NCI-H510A treated with DMSO at 0.1 percent for 48 hours (cell line): ENCODE measurements around the gene SRP72.
"Not testable (repeated sequence)": the region's sequence is repeated elsewhere in the genome, so short reads cannot be mapped to it uniquely, and the experiment has no call there.

Source experiments
- DNase-seq: peaks from one replicate; lab custom pipeline; 2025; lab: John Stamatoyannopoulos, UW

Gene SRP72

GRCh38 chr4:56467284-56468096 is at the start of gene SRP72:
Gene SRP72, plus strand, starts transcription at chr4:56467617. Its CDS starts 19 bp downstream, at chr4:56467636.
- peak; percentile 89 for DNase-seq

- no peak for DNase-seq
Observed at GRCh38 chr4:56424176-56424575, 43.2 kb upstream of the SRP72 start.

GRCh38 chr4:56424697-56425514 is 42.5 kb upstream of the SRP72 start:
- DNase-seq = peak; percentile 25

GRCh38 chr4:56425518-56425917 is 41.9 kb upstream of the SRP72 start:
- no peak for DNase-seq

GRCh38 chr4:56426273-56426672 is 41.1 kb upstream of the SRP72 start:
- DNase-seq = no peak

GRCh38 chr4:56427179-56427578 is 40.2 kb upstream of the SRP72 start:
- DNase-seq = no peak

GRCh38 chr4:56430203-56430602 is 37.2 kb upstream of the SRP72 start:
- no peak for DNase-seq

GRCh38 chr4:56433280-56433679 is 34.1 kb upstream of the SRP72 start:
- no peak for DNase-seq

- DNase-seq = peak; percentile 89
Observed at GRCh38 chr4:56434599-56435139, 32.7 kb upstream of the SRP72 start.

GRCh38 chr4:56435140-56435926 is 32.1 kb upstream of the SRP72 start, which contains the start of gene PPAT:
Gene PPAT, minus strand, starts transcription at chr4:56435615. Its CDS starts 138 bp downstream, at chr4:56435477.
- DNase-seq = peak; percentile 98

GRCh38 chr4:56438766-56439165 is 28.7 kb upstream of the SRP72 start:
- no peak for DNase-seq

- DNase-seq = no peak
Observed at GRCh38 chr4:56440983-56441382, 26.4 kb upstream of the SRP72 start.

- DNase-seq = no peak
Observed at GRCh38 chr4:56444719-56445118, 22.7 kb upstream of the SRP72 start.

GRCh38 chr4:56445699-56446098 is 21.7 kb upstream of the SRP72 start:
- no peak for DNase-seq

- no peak for DNase-seq
Observed at GRCh38 chr4:56448301-56448700, 19.1 kb upstream of the SRP72 start.

- DNase-seq = not testable (repeated sequence)
Observed at GRCh38 chr4:56449475-56449874, 17.9 kb upstream of the SRP72 start.

- no peak for DNase-seq
Observed at GRCh38 chr4:56450342-56450741, 17.1 kb upstream of the SRP72 start.

GRCh38 chr4:56460085-56460484 is 7.3 kb upstream of the SRP72 start:
- no peak for DNase-seq

GRCh38 chr4:56462157-56462556 is 5.3 kb upstream of the SRP72 start:
- no peak for DNase-seq

GRCh38 chr4:56463711-56464110 is 3.7 kb upstream of the SRP72 start:
- no peak for DNase-seq

GRCh38 chr4:56464581-56464980 is 2.8 kb upstream of the SRP72 start:
- no peak for DNase-seq
